Measurements from ENCODE around the gene CCL3.

CCL3 gene

DNA sequence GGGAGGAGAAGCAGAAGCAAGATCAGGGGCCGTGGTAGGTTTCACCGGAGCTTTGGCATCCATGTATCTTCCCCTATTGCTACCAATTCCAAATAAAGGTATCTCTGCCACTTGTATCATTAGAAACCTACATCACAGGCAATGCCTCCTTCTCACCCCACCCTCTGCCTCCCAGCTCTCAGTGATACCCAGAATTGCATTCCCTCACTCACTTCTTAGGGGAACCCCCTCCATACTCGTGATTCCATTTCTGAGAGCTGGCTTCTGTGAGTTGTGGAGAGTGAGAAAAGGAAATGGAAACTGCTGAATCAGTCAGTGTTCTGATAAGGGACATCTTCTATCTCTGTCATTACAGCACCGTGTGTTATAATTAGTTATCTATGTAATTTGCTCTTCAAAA lies 2.3 kb upstream of the CCL3 start:
- TF ChIP-seq, protein P1, sequence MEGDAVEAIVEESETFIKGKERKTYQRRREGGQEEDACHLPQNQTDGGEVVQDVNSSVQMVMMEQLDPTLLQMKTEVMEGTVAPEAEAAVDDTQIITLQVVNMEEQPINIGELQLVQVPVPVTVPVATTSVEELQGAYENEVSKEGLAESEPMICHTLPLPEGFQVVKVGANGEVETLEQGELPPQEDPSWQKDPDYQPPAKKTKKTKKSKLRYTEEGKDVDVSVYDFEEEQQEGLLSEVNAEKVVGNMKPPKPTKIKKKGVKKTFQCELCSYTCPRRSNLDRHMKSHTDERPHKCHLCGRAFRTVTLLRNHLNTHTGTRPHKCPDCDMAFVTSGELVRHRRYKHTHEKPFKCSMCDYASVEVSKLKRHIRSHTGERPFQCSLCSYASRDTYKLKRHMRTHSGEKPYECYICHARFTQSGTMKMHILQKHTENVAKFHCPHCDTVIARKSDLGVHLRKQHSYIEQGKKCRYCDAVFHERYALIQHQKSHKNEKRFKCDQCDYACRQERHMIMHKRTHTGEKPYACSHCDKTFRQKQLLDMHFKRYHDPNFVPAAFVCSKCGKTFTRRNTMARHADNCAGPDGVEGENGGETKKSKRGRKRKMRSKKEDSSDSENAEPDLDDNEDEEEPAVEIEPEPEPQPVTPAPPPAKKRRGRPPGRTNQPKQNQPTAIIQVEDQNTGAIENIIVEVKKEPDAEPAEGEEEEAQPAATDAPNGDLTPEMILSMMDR (IDR thresholded peaks at IDR 0.05), result no peak

DNA sequence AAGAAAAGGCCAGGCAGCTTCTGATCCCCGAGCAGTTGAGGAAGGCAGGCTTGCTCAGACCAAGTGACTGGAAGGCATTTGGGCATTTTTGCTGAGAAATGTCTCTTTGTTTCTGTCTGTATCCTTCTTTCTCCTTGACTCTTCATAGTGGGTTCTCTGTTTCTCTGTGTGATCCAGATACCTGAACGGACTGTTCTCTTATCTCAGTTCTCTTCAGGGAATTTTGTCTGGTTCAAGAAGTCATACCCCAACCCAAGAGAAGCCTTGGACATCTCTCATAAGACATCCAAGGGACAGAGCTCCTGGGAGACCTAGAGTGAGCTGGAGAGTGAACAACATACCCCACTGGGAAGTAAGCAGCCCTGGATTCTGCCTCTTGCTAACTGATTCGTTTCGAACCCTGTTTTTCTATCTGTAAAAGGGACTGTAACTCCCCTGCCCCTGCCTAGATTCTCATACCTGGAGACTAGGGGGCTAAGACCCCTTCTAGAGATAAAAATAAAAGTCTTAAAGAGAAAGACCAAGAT lies 541 bp downstream of the CCL3 start:
- TF ChIP-seq, protein P1 (IDR thresholded peaks at IDR 0.05), result no peak

DNA sequence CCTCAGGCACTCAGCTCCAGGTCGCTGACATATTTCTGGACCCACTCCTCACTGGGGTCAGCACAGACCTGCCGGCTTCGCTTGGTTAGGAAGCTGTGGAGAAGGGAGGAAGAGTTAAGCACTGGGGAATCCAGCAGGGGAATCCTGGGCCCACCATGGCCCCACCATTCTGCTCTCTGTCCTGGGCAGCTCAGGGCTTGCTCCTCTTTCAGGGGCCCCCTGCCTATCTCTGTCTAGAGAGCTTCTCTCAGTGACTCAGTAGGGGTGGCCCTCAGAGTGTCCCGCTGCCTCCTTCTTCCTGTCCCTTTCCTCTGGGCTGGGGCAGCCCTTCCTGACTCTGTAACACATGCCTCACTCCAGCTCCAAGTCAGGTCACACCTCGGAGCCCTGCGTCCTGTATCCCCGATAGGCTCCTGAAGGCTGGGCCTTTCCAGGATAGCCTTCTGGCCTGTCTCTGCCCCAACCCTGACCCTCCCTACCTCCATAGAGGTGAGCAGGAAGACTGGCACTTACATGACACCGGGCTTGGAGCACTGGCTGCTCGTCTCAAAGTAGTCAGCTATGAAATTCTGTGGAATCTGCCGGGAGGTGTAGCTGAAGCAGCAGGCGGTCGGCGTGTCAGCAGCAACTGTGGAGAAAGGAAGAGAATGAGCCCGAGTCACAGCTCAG lies 1.1 kb downstream of the CCL3 start:
- TF ChIP-seq, protein P1 (IDR thresholded peaks at IDR 0.05), result no peak

DNA sequence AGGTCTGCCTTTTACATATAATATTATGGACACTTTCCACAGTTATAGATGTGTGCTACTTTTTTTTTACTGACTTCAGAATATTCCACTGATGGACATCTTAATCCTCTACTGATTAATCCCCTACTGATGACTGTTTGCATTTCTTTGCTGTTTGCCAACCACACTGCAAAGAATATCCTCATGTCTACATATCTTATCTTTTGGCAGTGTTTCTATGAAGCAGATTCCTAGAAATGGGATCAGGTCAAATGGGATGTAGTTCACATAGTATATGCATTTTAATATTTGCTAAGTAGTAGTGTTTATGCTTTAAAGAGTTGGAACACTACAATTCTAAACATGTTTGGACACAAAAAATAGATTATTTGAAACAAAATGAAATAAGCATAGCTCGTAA lies 3.2 kb downstream of the CCL3 start:
- TF ChIP-seq, protein P1 (IDR thresholded peaks at IDR 0.05), result no peak

DNA sequence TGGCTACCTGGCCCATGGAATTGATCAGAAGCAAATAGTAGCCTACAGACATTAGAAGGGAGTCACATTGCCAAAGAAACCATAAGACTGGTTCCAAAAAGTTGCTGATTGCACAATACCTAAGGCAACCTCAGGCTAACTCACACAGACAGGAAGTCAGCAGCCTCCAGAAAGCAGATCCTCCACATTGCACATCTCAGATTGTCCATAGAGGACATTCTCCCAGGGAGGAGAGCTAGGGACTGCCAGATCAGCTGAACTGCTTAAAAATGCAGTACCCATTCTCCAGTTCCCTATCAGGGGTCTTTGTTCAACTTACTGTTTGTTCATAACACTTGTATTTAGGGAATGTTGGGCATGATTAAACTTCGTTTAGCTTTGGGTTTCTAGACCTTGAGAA lies 4.2 kb downstream of the CCL3 start:
- TF ChIP-seq, protein P1 (IDR thresholded peaks at IDR 0.05), result no peak

DNA sequence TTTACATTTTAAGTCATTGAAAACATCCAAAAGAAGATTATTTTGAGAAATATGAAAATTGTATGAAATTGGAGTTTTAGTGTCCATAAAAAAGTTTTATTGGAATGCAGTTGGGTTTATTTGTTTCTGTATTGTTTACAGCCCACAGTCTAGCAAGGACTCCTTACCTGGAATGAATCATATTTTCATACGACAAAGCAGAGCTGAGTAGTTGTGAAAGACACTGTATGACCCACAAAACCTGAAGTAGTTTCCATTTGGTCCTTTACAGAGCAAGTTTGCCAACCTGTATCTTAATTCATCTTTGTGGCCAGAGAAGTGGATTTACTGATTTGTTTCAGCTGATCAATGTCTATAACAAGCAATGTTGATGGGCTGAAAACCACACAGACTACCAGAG lies 15.6 kb downstream of the CCL3 start:
- TF ChIP-seq, protein P1 (IDR thresholded peaks at IDR 0.05), result no peak

DNA sequence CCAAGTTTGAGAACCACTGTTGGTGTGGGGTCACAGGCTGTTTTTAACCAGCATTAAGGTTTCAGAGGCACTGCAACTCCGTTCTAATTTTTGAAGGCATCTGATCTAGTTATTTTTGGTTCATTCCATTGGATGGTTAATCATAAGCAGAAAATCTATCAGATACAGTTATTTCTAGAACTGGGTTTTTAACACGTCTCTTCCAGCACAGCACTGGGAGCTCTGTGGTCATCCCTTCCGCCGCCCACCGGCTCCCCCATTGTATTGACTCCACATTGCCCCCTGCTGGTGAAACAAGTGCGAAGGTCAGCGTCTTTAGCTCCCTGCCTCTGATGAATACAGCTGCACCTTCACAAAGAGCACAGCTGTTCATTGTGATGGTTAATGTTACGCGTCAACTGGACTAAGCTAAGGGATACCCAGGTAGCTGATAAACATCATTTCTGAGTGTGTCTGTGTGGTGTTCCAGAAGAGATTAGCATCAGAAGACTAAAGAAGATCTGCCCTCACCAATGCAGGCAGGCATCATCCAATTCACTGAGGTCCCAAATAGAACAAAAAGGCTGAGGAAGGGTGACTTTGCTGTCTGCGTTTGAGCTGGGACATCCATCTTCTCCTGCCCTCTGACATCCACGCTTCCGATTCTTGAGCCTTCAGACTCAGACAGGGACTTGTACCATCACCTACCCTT lies 17.4 kb downstream of the CCL3 start:
- TF ChIP-seq, protein P1 (IDR thresholded peaks at IDR 0.05), result peak; percentile 92
